Lower lobe of right lung (tissue), 2 donors: ENCODE results near the gene ZNF197. TPM values are rescaled to one million over a fixed set of nuclear protein-coding genes. Genes with fewer than 3 reads are reported as not detected.
"Not testable (repeated sequence)": the region's sequence is repeated elsewhere in the genome, so short reads cannot be mapped to it uniquely, and the experiment has no call there.

Source experiments
- ATAC-seq, 2 donors: fragments of 200-7000 bp; cut with Tn5 transposase; one replicate each; pipeline ENCODE4 v1.9.1; 2020 to 2022; ENCODE audit warnings: mild to moderate bottlenecking in 2 of 2, moderate library complexity in 2 of 2
- DNase-seq: peaks from one replicate; pipeline ENCODE4 v3.0.0-alpha.2; 2020
- H3K27ac ChIP-seq: fragments of 200-600 bp; one replicate; pipeline ENCODE4 v1.8.0; 2022
- H3K27me3 ChIP-seq: fragments of 200-600 bp; one replicate; pipeline ENCODE4 v1.8.0; 2022; ENCODE audit warnings: low read depth
- H3K36me3 ChIP-seq: fragments of 200-600 bp; one replicate; pipeline ENCODE4 v1.8.0; 2022; ENCODE audit warnings: mild to moderate bottlenecking
- H3K4me1 ChIP-seq: fragments of 200-600 bp; one replicate; pipeline ENCODE4 v1.8.0; 2022
- H3K4me3 ChIP-seq: fragments of 200-600 bp; one replicate; pipeline ENCODE4 v1.8.0; 2022; ENCODE audit warnings: mild to moderate bottlenecking
- H3K9me3 ChIP-seq: fragments of 200-600 bp; one replicate; pipeline ENCODE4 v1.8.0; 2022
- CTCF ChIP-seq: fragments of 200-600 bp; IDR thresholded peaks from one replicate; pipeline ENCODE4 v1.8.0; 2022; ENCODE audit warnings: antibody characterized with exemption, mild to moderate bottlenecking
- intact Hi-C: fragments of 100-400 bp; cut with DNase I; formaldehyde crosslinking; loops from one replicate; pipeline ENCODE4 v1.11.0; 2022
- total RNA-seq: library from RNA; stranded (reverse); fragmentation: NEBNext Ultra II Directional; extraction: Animal tissue kit (Norgen Biotek cat#: 25700); gene quantifications from one replicate; pipeline ENCODE4 v1.2.1, GENCODE V29; 2021
- donor health status: DM: no; HTN: yes; CAD: no; lungs with severe emphysema.

The ZNF197 gene
- total RNA-seq, 1 donor from 2014 or later: 12.6 TPM

- H3K9me3 ChIP-seq: peaks cover 7% of the 10 kb centered on the region
- no peak for TF ChIP-seq CTCF
- no peak overlapping the region for H3K4me3 ChIP-seq
- no peak for ATAC-seq
- H3K4me1 ChIP-seq: no peaks in the 10 kb centered on the region
- no peak overlapping the region for H3K27ac ChIP-seq
- intact Hi-C loops: no loop called here
- no peak for DNase-seq
- peaks cover 1% of the 10 kb centered on the region for H3K36me3 ChIP-seq
- H3K27me3 ChIP-seq: no peaks in the 10 kb centered on the region
These were observed 41.5 kb downstream of the ZNF197 start for GRCh38 chr3:44666346-44666745.

DNA sequence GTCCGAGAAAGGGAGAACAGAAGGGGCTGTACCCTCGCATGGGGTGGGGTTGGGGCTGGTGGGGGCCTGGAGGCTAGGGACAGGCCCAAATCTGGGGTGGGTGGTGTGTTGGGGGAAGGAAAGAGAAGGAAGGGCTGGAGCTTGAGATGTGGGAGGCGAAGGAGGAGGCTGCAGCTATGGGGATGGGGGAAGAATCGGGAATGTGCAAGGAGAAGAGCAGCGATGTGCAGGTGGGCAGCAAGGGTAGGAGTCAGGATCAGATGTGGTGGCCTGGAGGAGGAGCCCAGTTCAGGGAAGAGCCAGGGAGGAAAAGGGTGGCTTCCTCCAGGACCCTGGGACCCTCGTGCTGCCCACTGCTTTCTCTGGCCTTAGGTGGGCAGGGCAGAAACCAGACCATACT lies 44.9 kb downstream of the ZNF197 start:
- no peak overlapping the region for H3K27ac ChIP-seq

GRCh38 chr3:44673466-44673865 lies 48.6 kb downstream of the ZNF197 start:
- ATAC-seq, intact Hi-C loops: not testable (repeated sequence)

More for the DNA sequence above, 44.9 kb downstream of the ZNF197 start:
- Histone ChIP-seq H3K36me3 (no peaks in the 10 kb centered on the region), H3K27me3 (no peaks in the 10 kb centered on the region), H3K4me3 (no peak overlapping the region), H3K4me1 (no peaks in the 10 kb centered on the region), H3K9me3 (peaks cover 3% of the 10 kb centered on the region)
- ATAC-seq: no peak
- DNase-seq: no peak
- intact Hi-C loops: no loop called here
- no peak for TF ChIP-seq CTCF

DNA sequence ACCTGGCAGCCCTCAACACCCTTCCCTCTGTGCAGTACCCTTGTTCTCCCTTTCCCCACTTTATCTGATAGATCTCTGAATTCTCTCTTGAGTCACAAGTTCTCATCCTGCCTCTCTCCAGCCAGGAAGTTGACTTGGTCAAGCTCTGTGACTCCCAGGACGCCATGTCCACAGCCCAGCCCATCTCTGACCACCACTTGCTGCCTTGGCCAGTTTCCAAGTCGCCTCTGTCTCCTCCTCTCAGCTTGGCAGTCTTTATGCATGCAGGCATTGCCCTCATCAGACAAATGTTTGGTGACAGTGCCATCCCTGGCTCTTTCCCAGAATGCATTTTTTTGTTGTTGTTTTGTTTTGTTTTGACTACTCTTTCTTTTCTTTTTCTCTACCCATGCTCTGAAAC lies 49.4 kb downstream of the ZNF197 start:
- Histone ChIP-seq H3K4me3 (no peak overlapping the region), H3K4me1 (no peaks in the 10 kb centered on the region), H3K27ac (no peak overlapping the region), H3K9me3 (peaks cover 3% of the 10 kb centered on the region), H3K27me3 (no peaks in the 10 kb centered on the region), H3K36me3 (no peaks in the 10 kb centered on the region)
- no peak for TF ChIP-seq CTCF
- ATAC-seq (no peak), DNase-seq (no peak)
- intact Hi-C loops: no loop called here

More at GRCh38 chr3:44673466-44673865, 48.6 kb downstream of the ZNF197 start:
- H3K4me3 ChIP-seq, H3K4me1 ChIP-seq, DNase-seq, H3K36me3 ChIP-seq, H3K9me3 ChIP-seq, H3K27ac ChIP-seq, H3K27me3 ChIP-seq: not testable (repeated sequence)

GRCh38 chr3:44678480-44679116 lies 53.8 kb downstream of the ZNF197 start:
- no peak for TF ChIP-seq CTCF
- no peaks in the 10 kb centered on the region for H3K4me1 ChIP-seq
- H3K27ac ChIP-seq: no peak overlapping the region
- no peak for DNase-seq
- H3K36me3 ChIP-seq: no peaks in the 10 kb centered on the region
- H3K9me3 ChIP-seq: peaks cover 10% of the 10 kb centered on the region
- no peaks in the 10 kb centered on the region for H3K27me3 ChIP-seq
- intact Hi-C loops: no loop called here
- ATAC-seq: no peak
- no peak overlapping the region for H3K4me3 ChIP-seq

DNA sequence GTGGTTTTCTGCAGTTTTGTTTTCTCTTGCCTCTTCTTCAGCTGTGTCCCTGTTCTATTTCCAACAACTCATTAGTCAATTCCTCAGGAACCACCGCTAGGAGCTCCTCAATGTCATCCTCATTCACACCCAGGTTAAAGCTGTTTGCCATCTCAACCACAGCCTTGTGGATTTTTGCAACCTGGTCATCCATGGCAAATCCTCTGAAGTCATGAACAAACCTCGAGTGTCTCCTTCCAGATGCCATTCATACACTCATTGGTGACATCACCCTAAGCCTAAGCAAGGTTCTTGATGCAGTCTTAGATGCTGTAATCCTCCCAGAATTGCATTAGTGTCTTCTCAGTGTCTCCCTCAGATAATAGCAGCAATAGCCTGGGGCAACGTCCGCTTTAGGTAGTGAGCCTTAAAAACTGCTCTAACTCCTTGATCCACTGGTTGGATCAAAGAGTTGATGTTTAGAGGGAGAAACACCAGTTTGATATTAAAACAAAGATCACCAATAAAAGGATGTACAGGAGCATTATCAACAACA lies 56.2 kb downstream of the ZNF197 start:
- no peaks in the 10 kb centered on the region for H3K27me3 ChIP-seq
- H3K27ac ChIP-seq: no peak overlapping the region
- intact Hi-C loops: no loop called here
- no peak for TF ChIP-seq CTCF
- no peak overlapping the region for H3K4me3 ChIP-seq
- no peaks in the 10 kb centered on the region for H3K4me1 ChIP-seq
- H3K9me3 ChIP-seq: peaks cover 13% of the 10 kb centered on the region
- no peaks in the 10 kb centered on the region for H3K36me3 ChIP-seq
- ATAC-seq (no peak), DNase-seq (no peak)
